ENCODE measurements around the gene PNCK. TPM values are rescaled to one million over a fixed set of nuclear protein-coding genes. Genes with fewer than 3 reads are reported as not detected.

Gene PNCK
- total RNA-seq, 1 experiment from 2014 or later, result 0.84 TPM

GRCh38 chrX:153623310-153624029 lies 50.1 kb downstream of the PNCK start:
- no peaks in the 10 kb centered on the region for H3K4me1 ChIP-seq (ENCODE audit: control insufficient read depth in 1 of 2, insufficient read depth in 2 of 2, low read length in 2 of 2)
- intact Hi-C loops (cut with micrococcal nuclease), result no loop called here
- no peaks in the 10 kb centered on the region for H4K20me1 ChIP-seq (ENCODE audit: insufficient read depth)
- H3K79me2 ChIP-seq (ENCODE audit: insufficient read depth, low read length), result no peaks in the 10 kb centered on the region
- H3K9me3 ChIP-seq (ENCODE audit: control insufficient read depth in 1 of 2, insufficient read depth in 1 of 2, low read depth in 1 of 2, low read length in 2 of 2), result no peaks in the 10 kb centered on the region
- H2AFZ ChIP-seq (ENCODE audit: low read depth, low read length, poor library complexity, severe bottlenecking), result no peak overlapping the region
- no peak overlapping the region for H3K27ac ChIP-seq (ENCODE audit: low read depth, low read length)
- no peak overlapping the region for H3K4me2 ChIP-seq (ENCODE audit: low read length)
- no peak overlapping the region for H3K9ac ChIP-seq (ENCODE audit: low read length)
- H3K36me3 ChIP-seq (ENCODE audit: control insufficient read depth in 1 of 2, insufficient read depth in 2 of 2, low read length in 2 of 2), result no peaks in the 10 kb centered on the region
- H3K4me3 ChIP-seq (replicated peaks in 1 of 2; ENCODE audit: low read depth in 1 of 2, low read length in 2 of 2), result no peak overlapping the region
- ChIA-PET CTCF (no interaction called here), POLR2A (no interaction called here), RAD21 (ENCODE audit: low non-redundant PET in 1 of 2, low total read pairs in 2 of 2, uncharacterized antibody in 2 of 2, unreplicated experiment in 2 of 2) (no interaction called here)
- TF ChIP-seq SP1 (IDR thresholded peaks at IDR 0.05; ENCODE audit: low read depth) (no peak), POLR2A (IDR thresholded peaks at IDR 0.05; ENCODE audit: borderline replicate concordance, extremely low read depth, insufficient read depth, insufficient read length) (no peak), CBX3 (IDR thresholded peaks at IDR 0.05; ENCODE audit: low read depth) (no peak), CEBPB (IDR thresholded peaks at IDR 0.05; ENCODE audit: low read depth) (no peak)
- no peaks in the 10 kb centered on the region for H3K9me2 ChIP-seq (ENCODE audit: insufficient read depth)
- 0 out of 2 replicates have a peak, but pooled peaks cover 2% of the 10 kb centered on the region for H3K27me3 ChIP-seq (ENCODE audit: insufficient read depth, low read length)
- DNase-seq (ENCODE audit: low read depth, low spot score), result no peak
- ATAC-seq, result no peak
- no TSS peak for BruUV-seq (replicated peaks)

GRCh38 chrX:153622661-153623309 lies 50.8 kb downstream of the PNCK start:
- no TSS peak for BruUV-seq (replicated peaks)
- 0 out of 2 replicates have a peak, but pooled peaks cover 2% of the 10 kb centered on the region for H3K27me3 ChIP-seq (ENCODE audit: insufficient read depth, low read length)

More at GRCh38 chrX:153622661-153623309, 50.8 kb downstream of the PNCK start:
- no peak overlapping the region for H2AFZ ChIP-seq (ENCODE audit: low read depth, low read length, poor library complexity, severe bottlenecking)
- H3K9me2 ChIP-seq (ENCODE audit: insufficient read depth), result no peaks in the 10 kb centered on the region
- no peak overlapping the region for H3K4me3 ChIP-seq (replicated peaks in 1 of 2; ENCODE audit: low read depth in 1 of 2, low read length in 2 of 2)
- no peaks in the 10 kb centered on the region for H3K79me2 ChIP-seq (ENCODE audit: insufficient read depth, low read length)
- TF ChIP-seq SRF (IDR thresholded peaks at IDR 0.05; ENCODE audit: low read depth), result no peak
- TF ChIP-seq SIN3A (IDR thresholded peaks at IDR 0.05; ENCODE audit: low read depth), result no peak
- no peak for TF ChIP-seq ELF1 (IDR thresholded peaks at IDR 0.05; ENCODE audit: borderline replicate concordance, low read depth)
- TF ChIP-seq ATF3 (IDR thresholded peaks at IDR 0.05), result no peak
- TF ChIP-seq ZNF274 (IDR thresholded peaks at IDR 0.05; ENCODE audit: low read depth, low read length), result no peak
- TF ChIP-seq RAD21 (IDR thresholded peaks at IDR 0.05; ENCODE audit: low read depth), result no peak
- TF ChIP-seq CBX3 (IDR thresholded peaks at IDR 0.05; ENCODE audit: low read depth), result no peak
- no peak for TF ChIP-seq EZH2 (IDR thresholded peaks at IDR 0.05)
- no peak for TF ChIP-seq POLR2A (IDR thresholded peaks at IDR 0.05; ENCODE audit: borderline replicate concordance, extremely low read depth, insufficient read depth, insufficient read length)
- no peak for TF ChIP-seq REST (IDR thresholded peaks at IDR 0.05; ENCODE audit: low read depth)
- TF ChIP-seq MAX (IDR thresholded peaks at IDR 0.05), result no peak
- TF ChIP-seq JUND (IDR thresholded peaks at IDR 0.05), result no peak
- TF ChIP-seq TCF7L2 (IDR thresholded peaks at IDR 0.05; ENCODE audit: borderline replicate concordance, extremely low read depth, insufficient read depth, insufficient read length), result no peak
- no peak overlapping the region for H3K9ac ChIP-seq (ENCODE audit: low read length)
- no peaks in the 10 kb centered on the region for H4K20me1 ChIP-seq (ENCODE audit: insufficient read depth)
- POLR2A ChIA-PET, result no interaction called here
- ATAC-seq (no peak), DNase-seq (ENCODE audit: low read depth, low spot score) (no peak)
- no peak overlapping the region for H3K27ac ChIP-seq (ENCODE audit: low read depth, low read length)
- no peak overlapping the region for H3K4me2 ChIP-seq (ENCODE audit: low read length)
- H3K9me3 ChIP-seq (ENCODE audit: control insufficient read depth in 1 of 2, insufficient read depth in 1 of 2, low read depth in 1 of 2, low read length in 2 of 2), result no peaks in the 10 kb centered on the region
- intact Hi-C loops (cut with micrococcal nuclease), result no loop called here
- CTCF ChIA-PET, result no interaction called here
- no peaks in the 10 kb centered on the region for H3K4me1 ChIP-seq (ENCODE audit: control insufficient read depth in 1 of 2, insufficient read depth in 2 of 2, low read length in 2 of 2)
- RAD21 ChIA-PET (ENCODE audit: low non-redundant PET in 1 of 2, low total read pairs in 2 of 2, uncharacterized antibody in 2 of 2, unreplicated experiment in 2 of 2), result no interaction called here
- H3K36me3 ChIP-seq (ENCODE audit: control insufficient read depth in 1 of 2, insufficient read depth in 2 of 2, low read length in 2 of 2), result no peaks in the 10 kb centered on the region
